Posterior vena cava (tissue), 2 donors: ENCODE results near the gene NCAPG2. TPM values are rescaled to one million over a fixed set of nuclear protein-coding genes. Genes with fewer than 3 reads are reported as not detected.
A peak's percentile ranks its signal among the peaks of the same experiment; 100 is the strongest.

Source experiments
- DNase-seq: peaks from one replicate; pipeline ENCODE4 v3.0.0-alpha.2; 2020; ENCODE audit warnings: low spot score
- intact Hi-C, 2 donors: fragments of 100-400 bp; cut with DNase I; formaldehyde crosslinking; loops; one replicate each; pipeline versions ENCODE4 v1.14.1 to v1.14.2; 2022 to 2023
- long read RNA-seq, 2 donors: library from polyadenylated mRNA; unstranded; transcript quantifications; one replicate each; pipeline ENCODE4 v2.0.0, GENCODE V29; 2020 to 2021
- total RNA-seq, 2 donors: library from RNA; stranded (reverse); fragmentation: NEBNext Ultra II Directional; extraction: Animal tissue kit (Norgen Biotek cat#: 25700); gene quantifications; one replicate each; pipeline ENCODE4 v1.2.1, GENCODE V29; 2021
- donor health status: DM: yes; HTN: yes; CAD: no.
- donor health status: DM: yes; HTN: yes; CAD: no.

NCAPG2 gene
- 1 to 10 TPM; 6.4 to 8.4 TPM for total RNA-seq
- long read RNA-seq, donor 1, partial matches to known transcripts = 0 of 3 reads
- long read RNA-seq, donor 1, other reads (novel, unspliced or antisense) = 1 of 3 reads
- long read RNA-seq, donor 2, partial matches to known transcripts = 1 of 2 reads
- long read RNA-seq, donor 2, other reads (novel, unspliced or antisense) = 1 of 2 reads

GRCh38 chr7:158704524-158705233, at the start of gene NCAPG2:
Gene NCAPG2, minus strand, starts transcription at chr7:158704804. Its CDS starts 2,905 bp downstream, at chr7:158701899.
- intact Hi-C loops = no loop called here
- peak; percentile 99 for DNase-seq

DNA sequence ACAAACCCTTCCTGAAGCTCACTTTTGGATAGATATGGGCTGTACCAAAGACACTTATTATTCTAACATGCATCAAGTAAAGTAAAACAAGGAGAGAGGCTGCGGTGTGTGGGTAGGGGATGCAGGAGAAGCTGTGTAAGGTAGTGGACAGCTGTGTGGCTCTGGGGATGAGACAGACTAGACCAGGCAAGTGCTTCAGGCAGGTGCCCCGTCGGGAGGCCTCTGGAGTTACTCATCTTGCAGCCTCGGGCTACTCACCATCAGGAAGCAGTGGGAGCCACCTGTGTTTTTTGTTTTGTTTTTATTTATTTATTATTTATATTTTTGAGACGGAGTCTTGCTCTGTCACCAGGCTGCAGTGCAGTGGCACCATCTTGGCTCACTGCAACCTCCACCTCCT, 49.3 kb upstream of the NCAPG2 start:
- intact Hi-C loops = no loop called here
- no peak for DNase-seq

DNA sequence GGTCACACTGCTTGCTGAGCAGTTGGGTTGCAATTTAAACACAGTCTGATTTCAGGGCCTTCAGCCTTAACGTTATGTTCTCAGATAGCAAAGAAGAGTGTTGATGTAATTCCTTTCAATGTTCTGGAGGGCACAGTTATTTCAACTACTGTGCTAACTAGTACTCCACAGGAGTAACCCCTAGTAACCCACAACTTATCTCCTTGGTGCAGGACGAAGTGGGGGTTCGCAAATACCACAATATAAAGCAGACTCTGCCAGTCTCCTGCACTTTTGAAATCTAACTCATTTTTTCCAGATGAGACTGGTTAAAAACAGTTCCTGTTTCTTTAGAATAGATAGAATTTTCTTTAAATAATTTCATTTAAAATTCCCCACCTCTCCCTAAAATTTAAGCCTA, 47.1 kb upstream of the NCAPG2 start:
- intact Hi-C loops = no loop called here
- DNase-seq = no peak

DNA sequence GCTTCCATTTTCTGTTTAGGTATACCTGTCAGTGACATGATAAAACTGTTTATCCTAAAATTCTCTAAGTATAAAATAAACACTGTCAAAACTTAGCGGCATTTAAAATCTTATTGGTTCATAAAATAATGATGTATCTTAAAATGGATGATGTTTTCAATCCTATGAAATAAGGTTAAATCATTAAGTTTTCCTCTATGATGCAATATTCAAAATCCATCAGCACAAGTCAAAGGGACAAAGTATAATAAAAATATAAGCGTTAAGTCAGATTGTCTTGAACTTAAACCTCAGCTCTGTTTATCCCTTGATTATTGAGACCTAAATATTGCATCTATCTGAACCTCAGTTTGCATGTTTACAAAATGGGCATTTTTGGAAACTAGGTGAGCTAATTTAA, 46.6 kb upstream of the NCAPG2 start:
- intact Hi-C loops = no loop called here
- DNase-seq = no peak

DNA sequence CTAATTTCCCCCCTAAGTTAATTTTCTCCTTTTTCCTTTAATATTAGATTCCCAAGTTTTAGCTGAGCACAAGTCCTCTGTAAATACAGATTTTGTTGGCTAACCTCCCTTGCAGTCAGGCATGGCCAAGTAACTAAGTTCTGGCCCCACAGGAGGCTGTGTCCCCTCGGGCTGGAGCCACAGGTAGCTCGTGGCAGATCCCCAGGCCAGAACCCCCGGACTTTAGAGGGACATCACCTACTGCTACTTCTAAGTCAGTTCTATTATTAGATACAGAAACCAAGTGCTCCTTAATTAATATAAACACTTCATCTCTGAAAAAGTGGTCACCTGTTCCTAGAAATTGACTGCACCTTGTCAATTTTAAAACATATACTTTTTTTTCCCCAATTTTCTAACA, 46.1 kb upstream of the NCAPG2 start:
- intact Hi-C loops = no loop called here
- no peak for DNase-seq

- no peak for DNase-seq
- intact Hi-C loops = no loop called here
Measured at GRCh38 chr7:158749396-158749795, 44.8 kb upstream of the NCAPG2 start.

- DNase-seq = no peak
- intact Hi-C loops = no loop called here
Measured at GRCh38 chr7:158748335-158748734, 43.7 kb upstream of the NCAPG2 start.

- intact Hi-C loops = no loop called here
- no peak for DNase-seq
Measured at GRCh38 chr7:158747408-158747807, 42.8 kb upstream of the NCAPG2 start.

GRCh38 chr7:158746957-158747356, 42.4 kb upstream of the NCAPG2 start:
- intact Hi-C loops = no loop called here
- no peak for DNase-seq

DNA sequence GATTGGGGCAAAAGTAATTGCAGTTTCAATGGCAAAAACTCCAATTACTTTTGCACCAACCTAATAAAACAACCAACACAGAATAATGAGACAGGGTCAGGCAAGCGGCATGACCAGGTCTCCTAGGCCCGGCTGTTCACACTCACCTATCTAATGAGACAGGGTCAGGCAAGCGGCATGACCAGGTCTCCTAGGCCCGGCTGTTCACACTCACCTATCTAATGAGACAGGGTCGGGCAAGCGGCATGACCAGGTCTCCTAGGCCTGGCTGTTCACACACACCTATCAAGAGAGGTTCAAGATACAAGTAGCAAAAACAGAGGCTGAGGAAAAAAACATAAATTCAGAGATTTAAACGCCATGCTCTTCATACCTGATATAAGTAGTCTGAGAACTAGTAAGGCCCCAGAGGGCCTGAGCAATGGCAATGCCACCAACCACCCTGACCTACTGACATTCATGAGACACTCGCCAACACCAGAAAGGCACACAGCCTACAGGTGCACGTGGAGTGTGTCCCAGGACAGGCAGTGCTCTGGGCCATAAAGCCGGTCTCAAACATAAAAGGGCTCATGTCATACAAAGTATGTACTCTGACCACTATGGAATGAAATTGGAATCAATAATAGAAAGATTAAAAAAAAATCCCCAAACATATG, 40.6 kb upstream of the NCAPG2 start:
- intact Hi-C loops = no loop called here
- no peak for DNase-seq

- DNase-seq = no peak
- intact Hi-C loops = no loop called here
Measured at GRCh38 chr7:158744070-158744469, 39.5 kb upstream of the NCAPG2 start.

DNA sequence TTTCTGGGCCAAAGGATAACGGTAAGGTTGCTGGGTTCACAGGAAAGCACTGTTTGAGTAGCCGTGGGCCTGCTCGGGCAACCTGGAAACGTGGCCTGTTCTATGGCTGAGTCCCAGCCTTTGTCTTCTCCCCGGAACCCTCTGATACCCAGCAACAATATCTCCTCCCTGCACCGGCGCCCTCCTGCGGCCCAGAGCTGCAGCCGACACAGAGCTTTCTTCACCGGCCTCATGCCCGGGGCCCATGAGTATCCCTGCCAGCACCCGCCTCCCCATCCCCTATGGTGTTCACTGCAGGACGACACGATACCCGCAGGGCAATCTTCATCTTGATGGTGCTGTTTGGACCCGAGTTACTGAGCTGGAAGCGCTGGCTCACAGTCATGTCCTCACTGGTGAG, 38.6 kb upstream of the NCAPG2 start:
- intact Hi-C loops = no loop called here
- DNase-seq = no peak

DNA sequence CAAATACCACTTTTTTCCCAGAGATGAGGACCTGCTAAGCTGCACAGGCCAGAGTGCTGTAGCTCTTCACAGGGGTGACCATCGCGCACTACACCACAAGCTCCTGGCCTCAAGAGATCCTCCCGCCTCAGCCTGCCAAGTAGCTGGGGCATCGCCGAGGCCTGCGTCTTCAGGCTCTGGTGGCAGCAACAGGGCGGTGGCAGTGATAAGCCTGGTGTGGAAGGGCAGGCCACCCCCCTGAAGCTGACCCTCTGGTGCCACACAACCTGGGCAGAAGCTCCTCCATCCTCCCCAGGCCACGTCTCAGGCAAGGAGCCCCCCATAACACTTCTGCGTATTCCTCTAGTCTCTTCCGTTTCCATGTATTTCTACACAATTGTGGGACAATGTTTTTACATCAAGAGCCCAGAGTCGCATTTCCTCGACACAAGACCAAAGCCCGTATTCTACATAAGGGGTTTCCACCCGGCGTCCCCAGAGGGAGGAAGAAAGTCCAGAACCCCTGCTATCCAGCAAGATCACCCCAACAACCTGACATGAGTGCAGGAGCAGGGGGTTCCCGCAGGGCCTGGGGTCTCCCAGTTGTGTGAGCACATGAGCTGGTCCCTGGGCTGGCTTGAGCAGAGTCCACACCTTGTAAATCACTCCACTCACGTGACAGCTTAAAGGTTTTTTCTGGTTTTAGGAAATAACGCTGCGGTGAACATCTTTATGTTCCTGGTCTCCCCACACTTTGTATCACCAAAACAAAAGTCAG, 37.6 kb upstream of the NCAPG2 start:
- no peak for DNase-seq
- intact Hi-C loops = no loop called here

GRCh38 chr7:158741294-158741666, 36.7 kb upstream of the NCAPG2 start:
- intact Hi-C loops = no loop called here
- DNase-seq = no peak

DNA sequence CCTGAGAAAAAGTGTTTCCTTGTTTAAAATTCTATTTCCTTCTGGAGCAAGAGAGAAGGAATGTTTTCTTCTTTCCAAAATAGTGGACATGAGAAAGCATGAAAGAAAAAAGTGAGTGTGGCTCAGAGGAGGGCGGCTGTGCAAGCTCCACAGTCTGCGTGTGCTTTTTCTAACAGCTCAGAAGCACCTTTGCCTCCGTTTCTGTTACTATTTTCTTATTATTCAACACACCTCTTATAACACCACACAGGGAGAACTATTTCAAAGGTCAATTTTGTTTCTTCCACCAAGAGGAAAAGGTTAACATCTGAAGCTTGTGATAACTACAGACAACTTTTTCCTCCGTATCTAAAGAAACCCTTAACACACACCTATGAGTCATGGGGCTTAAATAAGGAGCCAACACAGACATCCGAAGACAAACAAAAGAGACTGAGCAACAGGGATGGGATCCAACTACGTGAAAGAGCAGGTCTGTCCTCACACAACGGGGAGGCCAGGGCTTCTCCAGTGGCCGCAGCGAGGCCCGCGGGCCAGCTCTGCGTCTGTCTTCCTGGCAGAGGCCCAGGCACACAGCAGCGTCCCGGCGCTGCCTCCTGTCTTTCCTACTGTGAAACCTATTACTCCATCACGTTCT, 36.2 kb upstream of the NCAPG2 start:
- DNase-seq = no peak
- intact Hi-C loops = no loop called here

DNA sequence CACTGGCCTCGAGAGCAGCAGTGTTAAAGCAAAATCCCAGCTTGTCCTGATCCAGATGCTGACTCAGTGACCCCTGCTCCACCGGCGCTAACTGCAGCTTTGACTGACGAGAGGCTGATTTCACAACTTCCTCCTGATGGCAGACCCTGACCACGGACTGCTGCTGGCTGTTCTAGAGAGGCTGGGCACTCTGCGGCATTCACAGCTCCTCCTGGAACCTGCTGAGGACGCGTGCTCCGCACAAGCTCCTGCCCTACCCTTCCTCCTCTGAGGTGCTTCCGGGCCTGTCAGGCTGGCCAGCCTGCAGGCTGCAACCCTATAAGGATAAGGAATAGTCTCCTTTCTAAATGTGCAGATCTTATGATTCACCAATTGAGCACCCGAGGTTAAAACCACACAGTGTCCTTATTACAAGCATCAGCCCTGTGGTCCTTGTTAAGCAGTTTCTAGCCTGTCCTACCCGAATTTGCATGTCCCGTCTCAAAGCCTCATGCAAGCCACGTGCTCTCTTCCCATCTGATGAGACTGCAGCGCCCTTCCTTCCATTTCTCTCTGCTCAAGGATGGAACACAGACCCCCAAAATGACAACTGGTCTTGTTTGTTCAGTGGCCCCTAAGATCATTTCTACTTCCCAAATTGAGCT, 35.5 kb upstream of the NCAPG2 start:
- intact Hi-C loops = no loop called here
- DNase-seq = no peak

GRCh38 chr7:158738841-158739240, 34.2 kb upstream of the NCAPG2 start:
- DNase-seq = no peak
- intact Hi-C loops = no loop called here

DNA sequence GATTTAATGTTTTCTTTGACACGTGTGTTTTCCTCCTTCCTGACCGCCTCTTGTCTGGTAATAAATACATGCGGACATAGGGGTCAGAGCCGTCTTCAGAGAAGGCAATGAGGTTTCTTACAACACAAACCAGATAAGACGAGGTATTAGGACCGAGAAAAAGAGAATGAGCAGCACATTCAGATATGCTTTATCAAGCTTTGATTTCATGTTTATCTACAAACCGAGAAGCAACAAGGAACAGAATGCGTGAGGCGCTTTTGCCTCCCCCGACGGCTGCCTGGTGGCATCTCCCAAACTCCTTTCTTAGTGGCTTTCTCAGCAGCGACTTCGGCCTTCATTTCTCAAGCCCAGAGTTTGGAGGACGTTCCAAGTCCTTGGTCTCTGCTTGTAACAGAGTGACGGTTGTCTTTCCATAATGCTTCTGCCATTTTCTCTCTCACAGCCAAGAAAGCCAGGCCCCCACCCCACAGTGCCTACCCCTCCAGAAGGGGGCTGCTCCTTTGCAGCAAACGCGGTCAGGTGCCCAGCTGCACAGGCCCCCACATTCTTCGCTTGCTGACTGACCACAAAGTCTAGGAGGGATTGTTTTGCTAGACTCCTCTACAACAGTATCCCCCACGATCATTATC, 32.6 kb upstream of the NCAPG2 start:
- no peak for DNase-seq
- intact Hi-C loops = no loop called here

DNA sequence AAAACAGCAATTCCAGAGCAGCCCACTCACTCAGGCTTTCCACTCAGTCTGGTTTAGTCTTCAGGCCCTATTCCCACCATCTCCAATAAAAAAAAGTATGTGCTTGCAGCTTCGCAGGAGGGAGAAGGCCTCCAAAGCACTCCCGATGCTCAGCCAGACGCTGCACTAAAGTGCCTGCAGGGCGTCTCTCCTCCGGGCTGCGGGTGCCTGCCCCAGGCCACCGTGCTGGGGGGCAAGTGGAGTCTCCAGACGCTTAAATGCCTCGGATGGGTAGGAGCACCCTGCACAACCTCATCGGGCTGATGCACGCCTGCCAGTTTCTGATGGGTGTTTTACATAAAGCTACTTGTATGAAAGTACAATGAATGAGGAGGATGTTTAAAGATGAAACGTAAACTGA, 31.3 kb upstream of the NCAPG2 start:
- DNase-seq = no peak
- intact Hi-C loops = no loop called here
